Esophagus muscularis mucosa (tissue), 3 donors: ENCODE results near the gene VPS39.

Source experiments
- CTCF ChIP-seq, 3 experiments: fragments of 200-600 bp in 2 of 3; fragments of 450-650 bp in 1 of 3; sonication (generic) in 2 of 3; IDR thresholded peaks; one replicate each; pipeline ENCODE4 v1.5.1; 2017 to 2019; ENCODE audit warnings: antibody characterized with exemption in 3 of 3, mild to moderate bottlenecking in 2 of 3, moderate library complexity in 1 of 3
- POLR2AphosphoS5 ChIP-seq, 2 donors: sonication (generic); formaldehyde crosslinking; IDR thresholded peaks; one replicate each; pipeline ENCODE4 v1.6.1; 2017; ENCODE audit warnings: antibody characterized with exemption in 2 of 2

- TF ChIP-seq CTCF (IDR thresholded peaks at IDR 0.05) = no peak
- TF ChIP-seq POLR2AphosphoS5 (IDR thresholded peaks at IDR 0.05) = no peak
These were observed 35.6 kb downstream of the VPS39 start for GRCh38 chr15:42172475-42172874.
